SH-SY5Y (cell line): ENCODE measurements around the gene LARGE1.

Experiments used
- GATA2 ChIP-seq: IDR thresholded peaks from 2 replicates; pipeline ENCODE4 v1.6.1; 2011; ENCODE audit warnings: mild to moderate bottlenecking, low read depth, low read length
- GATA3 ChIP-seq: IDR thresholded peaks from 2 replicates; pipeline ENCODE4 v1.6.1; 2011; ENCODE audit warnings: low read depth, mild to moderate bottlenecking, low read length, moderate library complexity

The LARGE1 gene

GRCh38 chr22:33920197-33920540 lies at the start of gene LARGE1:
LARGE1 (minus strand) TSS chr22:33920476.
- TF ChIP-seq GATA2 (no peak), GATA3 (no peak)

DNA sequence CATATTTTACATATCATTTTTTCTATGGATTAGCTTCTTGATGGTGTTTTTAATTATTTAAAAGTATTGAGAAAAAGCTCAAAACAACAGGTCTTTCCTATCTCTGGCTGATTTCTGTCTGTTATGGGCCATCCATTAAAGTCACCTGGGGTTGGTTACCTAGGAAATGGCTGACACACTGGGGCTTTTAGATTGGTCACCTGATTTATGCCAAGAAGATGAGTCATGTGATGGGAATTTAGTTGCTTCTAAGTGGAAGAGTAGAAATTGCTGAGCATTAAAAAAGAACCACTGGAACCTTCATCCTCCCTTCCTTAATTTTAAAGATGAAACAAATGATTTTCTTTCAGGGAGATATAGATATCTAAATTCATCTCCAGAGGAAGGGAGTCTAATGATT lies 48.8 kb upstream of the LARGE1 start:
- TF ChIP-seq GATA2 = no peak
- TF ChIP-seq GATA3 = no peak

GRCh38 chr22:33964121-33964520 lies 43.8 kb upstream of the LARGE1 start:
- TF ChIP-seq GATA2 = no peak
- TF ChIP-seq GATA3 = no peak

DNA sequence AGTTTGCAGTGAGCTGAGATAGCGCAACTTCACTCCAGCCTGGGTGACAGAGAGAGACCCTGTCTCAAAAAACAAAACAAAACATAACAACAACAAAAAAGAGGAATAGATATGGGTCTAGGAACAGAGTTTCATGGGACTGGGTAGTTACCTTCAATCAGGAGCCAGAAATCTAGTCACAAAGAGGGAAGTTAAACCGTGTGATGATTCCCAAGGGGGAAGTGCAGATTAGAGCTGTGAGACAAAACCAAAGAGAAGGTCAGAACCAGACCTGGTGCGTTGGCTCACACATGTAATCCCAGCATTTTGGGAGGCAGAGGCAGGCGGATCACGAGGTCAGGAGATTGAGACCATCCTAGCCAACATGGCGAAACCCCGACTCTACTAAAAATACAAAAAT lies 42.1 kb upstream of the LARGE1 start:
- TF ChIP-seq GATA3 = no peak
- no peak for TF ChIP-seq GATA2

DNA sequence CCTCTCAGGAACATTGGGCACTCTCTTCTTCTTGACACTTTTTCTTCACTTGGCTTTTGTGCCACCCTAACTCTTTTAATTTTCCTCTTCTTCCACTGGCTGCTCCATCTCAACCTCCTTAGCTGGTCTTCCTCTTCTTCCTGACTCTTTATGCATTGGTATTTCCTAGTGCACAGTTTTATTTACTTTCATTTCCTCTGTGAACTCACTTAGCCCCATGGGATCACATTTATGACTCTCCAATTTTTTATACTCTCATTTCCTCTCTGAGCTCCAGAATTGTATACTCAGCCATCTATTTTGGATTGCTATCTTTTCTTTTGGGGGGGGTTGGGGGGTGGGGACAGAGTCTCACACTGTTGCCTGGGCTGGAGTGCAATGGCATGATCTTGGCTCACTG lies 38.5 kb upstream of the LARGE1 start:
- TF ChIP-seq GATA3 (no peak), GATA2 (no peak)

- TF ChIP-seq GATA3 = no peak
- no peak for TF ChIP-seq GATA2
Observed at GRCh38 chr22:33957086-33957485, 36.8 kb upstream of the LARGE1 start.

DNA sequence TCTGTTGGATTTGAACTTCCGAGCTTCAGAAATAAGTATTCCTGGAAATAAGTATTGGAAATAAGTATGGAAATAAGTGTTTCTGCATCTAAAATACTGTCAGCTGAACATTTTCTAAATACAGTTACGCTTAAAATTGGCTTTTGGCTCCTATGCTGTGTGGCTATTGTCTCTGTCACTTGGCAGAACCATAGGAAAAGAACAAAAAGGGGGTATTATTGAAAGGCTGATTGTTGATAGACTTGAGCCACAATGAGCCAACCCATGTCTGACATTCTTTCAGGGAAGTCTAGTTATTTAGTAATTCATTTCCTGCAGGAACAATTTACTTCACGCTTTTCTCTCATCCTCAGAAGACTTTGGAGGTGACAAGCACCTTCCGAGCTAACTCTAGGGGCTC lies 32.5 kb upstream of the LARGE1 start:
- TF ChIP-seq GATA2 (no peak), GATA3 (no peak)

GRCh38 chr22:33940741-33941140 lies 20.5 kb upstream of the LARGE1 start:
- TF ChIP-seq GATA2 (no peak), GATA3 (no peak)

DNA sequence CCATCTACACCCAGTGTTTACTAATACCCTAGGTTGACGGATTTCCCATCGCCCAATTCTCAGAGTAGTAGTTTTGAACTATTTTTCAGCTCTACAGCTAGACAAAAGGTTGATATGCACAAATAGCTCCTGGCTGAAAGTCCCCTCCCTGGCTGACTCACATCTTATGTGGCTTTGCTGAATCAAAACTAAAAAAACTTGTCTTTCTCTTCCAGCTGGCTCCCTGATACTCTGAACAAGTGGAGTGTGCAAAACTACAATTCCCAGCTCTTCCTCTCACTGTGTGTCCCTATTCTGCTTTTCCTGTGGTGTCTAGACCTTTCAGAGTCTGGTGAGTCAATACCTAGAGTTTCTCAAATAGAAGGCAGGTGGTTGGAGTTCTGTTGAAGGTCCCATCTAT lies 12.7 kb upstream of the LARGE1 start:
- TF ChIP-seq GATA3 = no peak
- TF ChIP-seq GATA2 = no peak

DNA sequence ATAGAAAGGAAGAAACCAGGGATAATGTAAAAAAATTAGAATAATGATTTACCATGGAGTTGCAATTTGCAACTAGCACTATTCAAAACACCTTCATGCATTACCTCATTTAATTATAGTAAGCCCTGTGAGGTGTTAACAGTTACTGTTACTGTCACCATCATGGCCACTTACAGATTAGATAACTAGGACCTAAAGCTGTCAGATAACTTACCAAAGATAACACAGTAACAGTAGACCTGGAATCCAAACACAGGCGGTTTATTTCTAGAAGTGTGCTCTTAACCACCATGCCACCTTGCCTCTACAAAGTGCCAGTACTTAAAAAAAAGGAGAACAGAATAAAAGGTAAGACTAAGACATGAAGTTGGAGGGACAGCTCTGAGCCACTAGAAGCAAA lies 11.1 kb upstream of the LARGE1 start:
- TF ChIP-seq GATA2 (no peak), GATA3 (no peak)

- TF ChIP-seq GATA3 (no peak), GATA2 (no peak)
Observed at GRCh38 chr22:33927752-33928151, 7.5 kb upstream of the LARGE1 start.

- TF ChIP-seq GATA3 = no peak
- no peak for TF ChIP-seq GATA2
Observed at GRCh38 chr22:33925194-33925593, 4.9 kb upstream of the LARGE1 start.

DNA sequence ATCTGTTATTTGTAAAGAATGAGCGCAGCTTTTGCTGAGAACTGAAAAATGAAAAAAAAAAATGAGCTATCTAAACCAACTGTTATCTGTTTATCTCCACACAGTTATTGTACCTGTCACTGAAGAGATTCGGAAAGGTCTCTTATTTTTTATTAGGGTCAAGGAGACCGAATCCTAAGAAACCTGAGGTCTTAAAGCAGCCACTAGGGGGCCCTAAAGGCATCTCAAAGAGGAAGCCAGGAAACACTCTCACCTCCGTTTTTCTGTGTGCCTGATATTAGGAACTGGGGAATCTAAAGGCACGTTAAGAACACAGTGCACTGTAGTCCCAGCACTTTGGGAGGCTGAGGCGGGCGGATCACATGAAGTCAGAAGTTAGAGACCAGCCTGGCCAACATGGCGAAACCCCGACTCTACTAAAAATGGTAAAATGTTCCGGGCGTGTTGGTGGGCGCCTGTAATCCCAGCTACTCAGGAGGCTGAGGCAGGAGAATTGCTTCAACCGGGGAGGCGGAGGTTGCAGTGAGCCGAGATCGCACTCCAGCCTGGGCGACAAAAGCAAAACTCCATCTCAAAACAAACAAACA lies 3.5 kb upstream of the LARGE1 start:
- TF ChIP-seq GATA3 (no peak), GATA2 (no peak)

GRCh38 chr22:33923033-33923432 lies 2.8 kb upstream of the LARGE1 start:
- TF ChIP-seq GATA3 (no peak), GATA2 (no peak)

GRCh38 chr22:33922349-33922681 lies 2.0 kb upstream of the LARGE1 start:
- TF ChIP-seq GATA3 (no peak), GATA2 (no peak)

DNA sequence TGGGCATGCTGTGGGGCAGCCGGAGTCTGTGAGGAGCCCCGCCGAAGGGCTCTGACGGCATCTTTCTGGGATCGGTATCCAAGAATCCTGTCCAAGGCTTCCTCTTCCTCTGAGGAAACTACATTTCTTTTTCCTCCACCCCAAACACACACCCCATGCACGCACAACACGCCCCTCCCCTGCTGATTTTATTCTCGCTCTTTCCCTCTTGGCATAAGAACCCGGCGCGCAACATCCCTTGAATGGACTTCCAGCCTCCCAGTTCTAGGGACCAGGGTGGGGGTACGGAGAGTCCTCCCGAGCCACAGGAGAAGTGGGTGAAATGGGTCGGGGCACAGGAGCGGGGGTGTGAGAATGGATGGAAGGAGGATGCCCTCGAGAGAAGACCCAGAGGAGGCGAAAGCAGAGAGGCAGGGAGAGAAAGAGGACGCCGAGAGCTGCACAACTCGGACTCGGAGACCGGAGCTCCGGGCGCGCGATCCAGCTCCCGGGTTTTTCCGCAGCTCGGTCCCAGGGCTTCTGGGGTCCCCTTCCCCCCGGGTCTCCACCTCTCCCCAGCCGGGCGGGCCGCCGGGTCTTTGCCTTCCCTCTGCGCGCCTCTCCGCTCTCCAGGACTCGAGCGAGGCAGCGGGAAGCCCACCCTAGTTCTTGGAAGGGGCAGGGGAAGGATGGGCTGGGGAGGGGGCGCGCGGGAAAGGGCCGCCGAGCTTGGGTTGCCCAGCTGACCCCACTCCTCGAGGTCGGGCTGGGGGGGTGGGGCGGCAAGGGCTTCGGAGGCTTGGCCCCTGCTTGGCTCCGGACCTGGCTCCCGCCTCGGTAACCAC lies 1.5 kb upstream of the LARGE1 start:
- TF ChIP-seq GATA3 (no peak), GATA2 (no peak)
